GM08714 (cell line): Measurements from ENCODE around the gene RMI1.

ENCODE experiments used
- H3K4me3 ChIP-seq: fragments of 200-500 bp; sonication (Bioruptor generic); 2 replicates; pipeline ENCODE4 v1.5.1; 2014; ENCODE audit warnings: mild to moderate bottlenecking, low read length, inconsistent platforms
- ZNF274 ChIP-seq: IDR thresholded peaks from 2 replicates; pipeline ENCODE4 v1.6.1; 2012; ENCODE audit warnings: mild to moderate bottlenecking, low read depth, low read length

Gene RMI1

GRCh38 chr9:83979812-83980394 is 702 bp upstream of the RMI1 start, which contains the start of gene HNRNPK:
TSS of gene HNRNPK (minus strand) at chr9:83980215. CDS start at chr9:83978252, 1,963 bp downstream.
- H3K4me3 ChIP-seq, result peak within 1 kb of the TSS; percentile 91
- no peak for TF ChIP-seq ZNF274

GRCh38 chr9:83981126-83981871 is 694 bp downstream of the RMI1 start:
- no peak for TF ChIP-seq ZNF274

DNA sequence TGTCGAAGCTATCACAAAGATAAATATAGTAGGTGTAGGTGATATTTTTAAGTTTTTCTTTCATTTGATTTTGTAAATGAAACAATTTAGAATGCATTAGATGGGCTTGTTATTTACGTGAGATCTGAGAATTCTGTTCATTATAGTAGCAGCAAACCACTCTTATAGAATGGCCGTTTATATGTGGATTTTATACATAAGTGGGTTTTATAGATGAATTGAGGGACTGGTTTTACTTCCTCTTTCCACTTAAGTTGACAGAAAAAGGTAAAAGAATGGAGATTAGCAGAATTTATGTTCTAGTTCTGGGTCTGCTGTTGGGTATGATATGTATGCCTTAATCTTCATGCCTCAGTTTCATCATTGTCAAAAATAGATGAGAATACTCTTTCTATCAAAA is 5.6 kb downstream of the RMI1 start:
- H3K4me3 ChIP-seq, result no peak overlapping the region
- TF ChIP-seq ZNF274, result no peak

More at GRCh38 chr9:83981126-83981871, 694 bp downstream of the RMI1 start:
- H3K4me3 ChIP-seq, result peak overlapping the region; percentile 91

DNA sequence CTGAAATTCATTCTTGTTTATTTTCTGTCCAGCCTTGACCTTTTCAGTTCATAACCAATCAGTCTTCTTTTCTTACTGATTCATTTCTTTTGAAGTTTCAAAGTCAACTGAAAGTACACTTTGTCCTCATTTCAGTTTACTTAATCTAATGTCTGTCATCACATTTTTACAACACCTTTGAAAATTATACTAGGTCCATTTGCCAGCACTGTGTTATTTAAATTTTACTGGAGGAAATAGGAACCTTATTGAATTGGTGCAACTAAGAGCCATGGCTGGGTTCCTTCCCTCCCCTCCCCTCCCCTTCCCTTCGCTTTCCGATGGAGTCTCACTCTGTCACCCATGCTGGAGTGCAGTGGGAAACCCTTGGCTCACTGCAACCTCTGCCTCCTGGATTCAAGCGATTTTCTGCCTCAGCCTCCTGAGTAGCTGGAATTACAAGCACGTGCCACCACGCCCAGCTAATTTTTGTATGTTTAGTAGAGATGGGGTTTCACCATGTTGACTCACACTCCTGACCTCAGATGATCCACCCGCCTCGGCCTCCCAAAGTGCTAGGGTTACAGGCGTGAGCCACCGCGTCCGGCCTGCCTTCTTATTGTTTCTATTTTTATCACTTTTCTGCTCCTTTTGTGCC is 6.3 kb downstream of the RMI1 start:
- H3K4me3 ChIP-seq, result no peak overlapping the region
- no peak for TF ChIP-seq ZNF274

DNA sequence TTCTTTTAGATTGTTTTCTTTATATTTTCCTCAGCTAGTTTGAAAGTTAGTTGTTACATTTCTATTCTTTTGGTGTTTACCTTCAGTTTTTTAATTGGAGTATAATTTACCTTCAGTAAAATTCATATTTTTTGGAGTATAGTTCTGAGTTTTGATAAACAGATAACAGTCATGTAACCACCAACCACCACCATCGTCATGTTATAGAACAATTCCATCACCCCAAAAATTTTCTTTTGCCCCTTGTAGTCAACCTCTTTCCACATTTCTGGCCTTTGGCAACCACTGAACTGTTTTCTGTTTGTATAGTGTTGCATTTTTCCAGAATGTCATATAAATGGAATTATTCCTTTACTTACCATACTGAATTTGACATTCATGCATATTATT is 6.8 kb downstream of the RMI1 start:
- H3K4me3 ChIP-seq, result no peak overlapping the region
- TF ChIP-seq ZNF274, result no peak

DNA sequence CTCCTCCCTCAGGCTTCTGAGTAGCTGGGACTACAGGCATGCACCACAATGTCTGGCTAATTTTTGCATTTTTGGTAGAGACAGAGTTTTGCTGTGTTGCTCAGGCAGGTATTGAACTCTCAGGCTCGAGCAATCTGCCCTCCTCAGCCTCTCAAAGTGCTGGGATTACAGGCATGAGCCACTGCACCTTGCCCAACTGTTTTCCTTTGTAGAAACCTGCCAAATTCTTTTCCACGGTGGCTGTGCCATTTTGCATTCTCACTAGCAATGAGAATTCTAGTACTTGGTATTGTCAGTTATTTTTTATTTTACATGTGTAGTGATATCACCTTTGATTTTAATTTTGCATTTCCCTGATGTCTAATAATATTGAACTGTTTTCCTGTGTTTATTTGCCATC is 7.8 kb downstream of the RMI1 start:
- no peak overlapping the region for H3K4me3 ChIP-seq
- no peak for TF ChIP-seq ZNF274

GRCh38 chr9:83991355-83991754 is 10.8 kb downstream of the RMI1 start:
- H3K4me3 ChIP-seq, result no peak overlapping the region
- TF ChIP-seq ZNF274, result no peak

DNA sequence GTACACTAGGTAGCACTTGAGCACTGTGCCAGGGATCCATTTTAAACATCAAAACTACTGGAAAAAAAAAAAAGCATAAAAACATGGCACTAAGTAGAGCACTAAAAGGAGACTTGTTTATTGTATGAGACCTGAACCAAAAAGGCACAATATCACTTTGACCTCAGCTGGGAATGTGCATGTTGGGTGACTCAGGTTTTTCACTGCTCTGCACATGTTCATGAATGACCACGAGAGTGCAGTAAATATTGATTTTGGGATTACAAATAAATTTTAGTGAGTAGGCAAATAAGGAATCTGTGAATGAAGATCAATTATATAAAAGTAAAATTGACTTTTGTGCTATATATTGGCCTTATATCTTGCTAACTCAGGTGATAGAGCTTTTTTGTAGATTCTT is 11.8 kb downstream of the RMI1 start:
- no peak for TF ChIP-seq ZNF274
- no peak overlapping the region for H3K4me3 ChIP-seq

DNA sequence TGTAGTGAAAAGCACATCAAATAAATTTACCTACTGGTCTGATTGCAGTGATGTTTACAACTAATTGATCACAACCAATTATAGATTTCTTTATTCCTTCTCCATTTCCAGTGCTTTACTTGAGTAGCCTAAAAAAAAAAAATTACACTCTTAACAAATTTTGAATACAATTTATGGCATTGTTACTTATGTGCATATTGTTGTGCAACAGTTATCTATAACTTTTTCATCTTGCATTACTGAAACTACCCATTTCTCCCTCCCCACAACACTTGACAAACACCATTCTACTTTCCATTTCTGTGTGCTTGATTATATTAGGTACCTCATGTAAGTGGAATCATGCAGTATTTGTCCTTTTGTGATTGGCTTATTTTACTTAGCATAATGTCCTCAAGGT is 12.3 kb downstream of the RMI1 start:
- no peak for TF ChIP-seq ZNF274

DNA sequence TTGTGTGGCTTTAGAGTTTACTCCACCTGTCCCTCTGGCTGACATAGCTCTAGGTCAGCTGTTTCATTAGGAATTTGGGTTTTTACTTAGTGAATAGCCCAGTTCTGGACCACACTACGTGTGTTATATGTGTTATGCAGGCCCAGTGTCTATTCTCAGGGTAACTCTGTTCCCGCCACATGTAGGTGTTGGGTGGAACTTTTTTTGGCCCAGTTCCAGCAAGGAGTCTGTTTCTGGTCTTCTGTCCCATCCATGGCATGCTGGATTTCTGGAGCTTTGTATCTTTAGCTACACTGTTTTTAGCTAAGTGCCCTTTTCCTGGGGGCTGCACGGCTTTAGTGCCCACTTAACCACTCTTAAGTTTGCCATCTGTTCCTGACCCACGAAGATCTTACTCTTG is 15.5 kb downstream of the RMI1 start:
- no peak for TF ChIP-seq ZNF274
- H3K4me3 ChIP-seq, result no peak overlapping the region

More for the DNA sequence above, 12.3 kb downstream of the RMI1 start:
- H3K4me3 ChIP-seq, result no peak overlapping the region

DNA sequence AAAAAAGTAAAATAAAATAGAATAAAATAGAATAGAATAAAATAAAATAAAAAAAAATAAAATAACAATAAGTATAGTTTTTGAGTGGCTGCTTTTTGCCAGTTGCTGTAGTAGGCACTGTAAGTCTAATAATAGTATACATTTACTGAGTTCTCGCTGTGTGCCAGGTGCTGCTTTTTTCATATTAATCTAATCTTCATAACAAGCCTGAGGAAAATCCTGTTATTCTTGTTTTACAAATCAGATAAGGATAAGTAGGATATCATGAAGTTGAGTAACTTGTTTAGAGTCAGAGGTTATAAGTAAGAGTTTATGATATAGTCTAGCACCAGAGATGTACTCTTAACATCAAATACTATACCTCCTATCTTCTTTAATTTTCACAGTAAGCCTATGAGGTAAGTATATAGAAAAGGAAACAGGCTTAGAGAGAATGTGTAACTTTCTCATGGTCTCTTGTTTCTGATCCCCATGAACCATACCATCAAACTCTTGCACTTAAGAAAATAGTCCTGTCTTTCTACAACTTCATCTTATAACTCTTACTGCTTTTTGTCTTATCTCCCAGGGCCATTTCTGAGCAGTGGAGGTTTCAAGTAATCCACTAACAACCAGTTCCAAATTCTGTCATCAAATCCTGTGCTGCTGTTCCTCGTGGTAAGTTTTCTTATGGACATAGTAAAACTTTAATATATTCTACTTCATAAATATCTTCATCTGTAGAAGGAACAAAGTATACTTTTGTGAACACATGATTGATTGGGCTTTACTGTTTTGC is 18.7 kb downstream of the RMI1 start:
- no peak overlapping the region for H3K4me3 ChIP-seq
- TF ChIP-seq ZNF274, result no peak

GRCh38 chr9:84000186-84000585 is 19.6 kb downstream of the RMI1 start:
- no peak overlapping the region for H3K4me3 ChIP-seq
- TF ChIP-seq ZNF274, result no peak

- no peak for TF ChIP-seq ZNF274
- no peak overlapping the region for H3K4me3 ChIP-seq
Observed at GRCh38 chr9:84001621-84002020, 21.0 kb downstream of the RMI1 start.

DNA sequence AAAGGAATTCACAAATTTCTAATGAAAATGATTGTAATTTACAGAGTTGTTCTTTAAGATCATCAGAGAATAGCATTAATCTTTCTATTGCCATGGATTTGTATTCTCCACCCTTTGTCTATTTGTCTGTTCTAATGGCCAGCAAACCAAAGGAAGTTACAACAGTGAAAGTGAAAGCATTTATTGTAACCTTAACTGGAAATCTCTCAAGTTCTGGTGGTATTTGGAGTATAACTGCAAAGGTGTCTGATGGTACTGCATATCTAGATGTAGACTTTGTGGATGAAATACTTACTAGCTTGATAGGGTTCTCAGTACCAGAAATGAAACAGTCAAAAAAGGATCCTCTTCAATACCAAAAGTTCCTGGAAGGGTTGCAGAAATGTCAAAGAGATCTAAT is 21.7 kb downstream of the RMI1 start:
- no peak for TF ChIP-seq ZNF274
- no peak overlapping the region for H3K4me3 ChIP-seq

- H3K4me3 ChIP-seq, result no peak overlapping the region
- no peak for TF ChIP-seq ZNF274
Observed at GRCh38 chr9:84003246-84003645, 22.6 kb downstream of the RMI1 start.
